Sciatic nerve (tissue), 2 donors: ENCODE data around the gene MED8. TPM values are rescaled to one million over a fixed set of nuclear protein-coding genes. Genes with fewer than 3 reads are reported as not detected.

Experiments
- ATAC-seq: fragments of 200-7000 bp; cut with Tn5 transposase; one replicate; pipeline ENCODE4 v1.9.1; 2020; ENCODE audit warnings: mild to moderate bottlenecking, moderate library complexity
- DNase-seq: peaks from one replicate; pipeline ENCODE4 v3.0.0-alpha.2; 2020; ENCODE audit warnings: low spot score
- intact Hi-C: fragments of 100-400 bp; cut with DNase I; formaldehyde crosslinking; loops from one replicate; pipeline ENCODE4 v1.14.2; 2022
- total RNA-seq: library from RNA; stranded (reverse); fragmentation: NEBNext Ultra II Directional; extraction: Animal tissue kit (Norgen Biotek cat#: 25700); gene quantifications from one replicate; pipeline ENCODE4 v1.2.1, GENCODE V29; 2021
- donor health status: DM: no; HTN: no; CAD: no.
- donor health status: DM: no; HTN: no; CAD: no.

The MED8 gene
- total RNA-seq, 1 donor from 2014 or later = 30.8 TPM

GRCh38 chr1:43367026-43367903, 22.3 kb downstream of the MED8 start:
- intact Hi-C loops = loop anchor here (5.0 kb wide), 1 partner anchor 570 kb away; no protein-coding TSS in a partner anchor
- DNase-seq = no peak
- peak; percentile 75 for ATAC-seq

GRCh38 chr1:43366601-43367025, 23.0 kb downstream of the MED8 start:
- intact Hi-C loops = loop anchor here (5.0 kb wide), 1 partner anchor 569 kb away; no protein-coding TSS in a partner anchor
- peak; percentile 1 for ATAC-seq

GRCh38 chr1:43366179-43366578, 23.4 kb downstream of the MED8 start:
- intact Hi-C loops = loop anchor here (5.0 kb wide), 1 partner anchor 569 kb away; no protein-coding TSS in a partner anchor
- DNase-seq (no peak), ATAC-seq (no peak)

More at GRCh38 chr1:43366601-43367025, 23.0 kb downstream of the MED8 start:
- DNase-seq = no peak

GRCh38 chr1:43365678-43366077, 23.9 kb downstream of the MED8 start:
- no peak for DNase-seq
- ATAC-seq = no peak
- intact Hi-C loops = loop anchor here (5.0 kb wide), 1 partner anchor 568 kb away; no protein-coding TSS in a partner anchor

- ATAC-seq = no peak
- DNase-seq = no peak
- intact Hi-C loops = no loop called here
Observed at GRCh38 chr1:43363935-43364525, 25.6 kb downstream of the MED8 start.

GRCh38 chr1:43363283-43363934, 26.2 kb downstream of the MED8 start:
- ATAC-seq (no peak), DNase-seq (no peak)
- intact Hi-C loops = no loop called here

- DNase-seq (no peak), ATAC-seq (no peak)
- intact Hi-C loops = no loop called here
Observed at GRCh38 chr1:43360616-43361015, 29.0 kb downstream of the MED8 start.

- DNase-seq (no peak), ATAC-seq (no peak)
- intact Hi-C loops = no loop called here
Observed at GRCh38 chr1:43359696-43360095, 29.9 kb downstream of the MED8 start.

GRCh38 chr1:43358746-43359693, 30.6 kb downstream of the MED8 start, which contains the start of gene CDC20:
CDC20 (plus strand) TSS chr1:43358981; CDS start chr1:43359216, 235 bp downstream.
- DNase-seq = peak; percentile 99
- intact Hi-C loops = no loop called here
- ATAC-seq = peak; percentile 99

- ATAC-seq (peak; percentile 25), DNase-seq (no peak)
- intact Hi-C loops = no loop called here
Observed at GRCh38 chr1:43358121-43358745, 31.4 kb downstream of the MED8 start.

- DNase-seq = no peak
- intact Hi-C loops = no loop called here
- ATAC-seq = no peak
Observed at GRCh38 chr1:43357251-43357650, 32.3 kb downstream of the MED8 start.

GRCh38 chr1:43354936-43355335, 34.7 kb downstream of the MED8 start:
- ATAC-seq = no peak
- no peak for DNase-seq
- intact Hi-C loops = no loop called here

GRCh38 chr1:43354471-43354870, 35.1 kb downstream of the MED8 start:
- ATAC-seq (no peak), DNase-seq (no peak)
- intact Hi-C loops = no loop called here

- ATAC-seq (no peak), DNase-seq (no peak)
- intact Hi-C loops = no loop called here
Observed at GRCh38 chr1:43352881-43353280, 36.7 kb downstream of the MED8 start.

- intact Hi-C loops = no loop called here
- no peak for DNase-seq
- no peak for ATAC-seq
Observed at GRCh38 chr1:43352351-43352705, 37.3 kb downstream of the MED8 start.

GRCh38 chr1:43351421-43352350, 37.9 kb downstream of the MED8 start:
- intact Hi-C loops = no loop called here
- DNase-seq (no peak), ATAC-seq (no peak)

- no peak for DNase-seq
- intact Hi-C loops = no loop called here
- ATAC-seq = no peak
Observed at GRCh38 chr1:43350976-43351375, 38.6 kb downstream of the MED8 start.
